ACC112 (cell line): ENCODE results near the gene PLEKHO1.

ENCODE experiments used
- H2AFZ ChIP-seq: fragments of 200-600 bp; sonication (generic); one replicate; pipeline ENCODE4 v1.6.0; 2017; ENCODE audit warnings: antibody characterized with exemption, low read length; ENCODE audit not compliant: unreplicated experiment
- H3K27ac ChIP-seq: fragments of 200-600 bp; sonication (generic); 2 replicates; pipeline ENCODE4 v1.5.1; 2014; ENCODE audit warnings: low read depth, mild to moderate bottlenecking, antibody characterized with exemption, low read length, moderate library complexity
- H3K27me3 ChIP-seq: fragments of 200-600 bp; sonication (generic); 2 replicates; pipeline ENCODE4 v1.6.1; 2014; ENCODE audit warnings: mild to moderate bottlenecking, antibody characterized with exemption, low read length, moderate library complexity, mixed read lengths; ENCODE audit not compliant: insufficient read depth
- H3K36me3 ChIP-seq: fragments of 200-600 bp; sonication (generic); 2 replicates; pipeline ENCODE4 v1.6.1; 2016; ENCODE audit warnings: mild to moderate bottlenecking, antibody characterized with exemption, low read length, moderate library complexity, mixed read lengths; ENCODE audit not compliant: insufficient read depth
- H3K4me1 ChIP-seq: fragments of 200-600 bp; sonication (generic); one replicate; pipeline ENCODE4 v1.6.1; 2016; ENCODE audit warnings: low read length, mixed read lengths; ENCODE audit not compliant: insufficient read depth, unreplicated experiment, control insufficient read depth
- H3K4me3 ChIP-seq: fragments of 200-600 bp; sonication (generic); 2 replicates; pipeline ENCODE4 v1.5.1; 2014; ENCODE audit warnings: mild to moderate bottlenecking, low read depth, low read length
- H3K79me2 ChIP-seq: fragments of 200-600 bp; sonication (generic); one replicate; pipeline ENCODE4 v1.6.0; 2016; ENCODE audit warnings: low read length; ENCODE audit not compliant: control insufficient read depth, unreplicated experiment, insufficient read depth

The PLEKHO1 gene, protein sequence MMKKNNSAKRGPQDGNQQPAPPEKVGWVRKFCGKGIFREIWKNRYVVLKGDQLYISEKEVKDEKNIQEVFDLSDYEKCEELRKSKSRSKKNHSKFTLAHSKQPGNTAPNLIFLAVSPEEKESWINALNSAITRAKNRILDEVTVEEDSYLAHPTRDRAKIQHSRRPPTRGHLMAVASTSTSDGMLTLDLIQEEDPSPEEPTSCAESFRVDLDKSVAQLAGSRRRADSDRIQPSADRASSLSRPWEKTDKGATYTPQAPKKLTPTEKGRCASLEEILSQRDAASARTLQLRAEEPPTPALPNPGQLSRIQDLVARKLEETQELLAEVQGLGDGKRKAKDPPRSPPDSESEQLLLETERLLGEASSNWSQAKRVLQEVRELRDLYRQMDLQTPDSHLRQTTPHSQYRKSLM

DNA sequence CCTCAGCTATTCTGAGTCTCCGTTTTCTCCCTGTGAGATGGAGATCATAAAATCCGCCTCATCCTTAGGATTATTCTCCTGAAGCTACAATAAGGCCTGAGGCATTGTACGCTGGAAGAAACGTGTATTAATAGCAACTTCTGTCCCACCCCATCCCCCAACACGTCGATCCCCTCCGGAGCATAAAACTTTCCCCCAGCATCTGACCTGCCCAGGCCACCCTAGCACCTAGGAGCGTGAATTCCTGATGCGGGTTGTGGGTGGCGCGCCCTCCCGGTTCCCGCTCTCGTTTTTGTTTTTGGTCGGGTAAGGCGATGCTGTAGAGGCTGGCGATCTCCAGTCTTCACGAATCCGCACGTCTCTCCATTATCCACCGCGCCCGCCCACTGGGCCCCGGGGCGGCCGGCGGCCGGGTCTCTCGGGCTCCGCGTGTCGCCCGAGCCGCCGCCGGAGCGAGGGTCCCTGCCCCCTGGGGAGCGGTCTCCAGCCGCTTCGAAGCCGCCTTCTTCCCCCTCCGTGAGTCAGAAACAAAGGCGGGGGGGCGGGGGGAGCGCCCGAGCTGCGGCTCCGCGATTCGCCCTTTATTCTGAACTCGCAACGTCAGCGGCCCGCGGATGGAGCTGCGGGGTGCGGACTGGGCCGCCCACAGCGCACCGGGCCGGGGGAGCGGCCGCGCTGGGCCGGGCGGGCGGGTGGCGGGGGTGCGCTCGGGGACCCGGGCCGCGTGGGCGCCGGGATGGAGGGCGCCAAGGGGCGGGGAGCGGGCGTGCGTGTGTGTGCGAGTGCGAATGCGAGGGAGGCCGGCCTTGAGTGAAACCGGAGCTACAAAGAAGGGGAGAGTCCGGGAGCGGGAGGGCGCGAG, at the start of gene PLEKHO1:
Gene PLEKHO1, plus strand, starts transcription at position 646 of the 862 bp plus-strand sequence. CDS start 342 bp downstream, outside the sequence.
- no peaks in the 10 kb centered on the region for H3K27me3 ChIP-seq
- H3K36me3 ChIP-seq = peaks cover 7% of the 10 kb centered on the region; the same call in 1 of the 2 replicates
- H3K27ac ChIP-seq = no peak within 1 kb of the TSS
- H3K79me2 ChIP-seq = peaks cover 14% of the 10 kb centered on the region
- H2AFZ ChIP-seq = peak within 1 kb of the TSS; percentile 74
- peak within 1 kb of the TSS; percentile 91 for H3K4me3 ChIP-seq
- H3K4me1 ChIP-seq = peaks cover 19% of the 10 kb centered on the region

- no peak overlapping the region for H3K4me3 ChIP-seq
- H3K79me2 ChIP-seq = no peaks in the 10 kb centered on the region
- H2AFZ ChIP-seq = no peak overlapping the region
- no peaks in the 10 kb centered on the region for H3K27me3 ChIP-seq
- no peak overlapping the region for H3K27ac ChIP-seq
- H3K36me3 ChIP-seq = peaks cover 17% of the 10 kb centered on the region
- no peaks in the 10 kb centered on the region for H3K4me1 ChIP-seq
Observed at GRCh38 chr1:150102986-150103385, 46.7 kb upstream of the PLEKHO1 start.

GRCh38 chr1:150106341-150106740, 43.4 kb upstream of the PLEKHO1 start:
- Histone ChIP-seq H3K4me1 (no peaks in the 10 kb centered on the region), H3K27me3 (no peaks in the 10 kb centered on the region), H3K4me3 (no peak overlapping the region), H2AFZ (no peak overlapping the region), H3K36me3 (peaks cover 17% of the 10 kb centered on the region), H3K27ac (no peak overlapping the region), H3K79me2 (no peaks in the 10 kb centered on the region)

DNA sequence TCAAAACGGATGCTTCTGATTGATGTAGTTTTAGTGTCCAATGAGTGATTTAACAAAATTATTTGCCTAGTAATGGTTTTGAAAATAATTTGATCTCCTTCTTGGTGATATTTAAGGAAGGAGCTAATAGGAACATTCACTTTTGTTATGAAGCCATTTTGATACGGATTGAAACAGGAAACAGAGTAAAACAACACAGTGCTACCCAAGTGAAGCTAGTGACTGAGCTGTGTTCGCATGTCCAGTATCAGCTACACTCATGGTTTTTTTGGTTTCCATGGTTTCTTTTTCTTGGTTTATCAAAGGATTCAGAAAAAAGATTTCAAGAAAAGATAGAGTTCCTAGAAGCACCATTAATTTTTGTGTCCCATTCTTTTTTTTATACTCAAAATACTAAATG, 40.1 kb upstream of the PLEKHO1 start:
- Histone ChIP-seq H3K4me1 (no peaks in the 10 kb centered on the region), H3K36me3 (peaks cover 26% of the 10 kb centered on the region)

DNA sequence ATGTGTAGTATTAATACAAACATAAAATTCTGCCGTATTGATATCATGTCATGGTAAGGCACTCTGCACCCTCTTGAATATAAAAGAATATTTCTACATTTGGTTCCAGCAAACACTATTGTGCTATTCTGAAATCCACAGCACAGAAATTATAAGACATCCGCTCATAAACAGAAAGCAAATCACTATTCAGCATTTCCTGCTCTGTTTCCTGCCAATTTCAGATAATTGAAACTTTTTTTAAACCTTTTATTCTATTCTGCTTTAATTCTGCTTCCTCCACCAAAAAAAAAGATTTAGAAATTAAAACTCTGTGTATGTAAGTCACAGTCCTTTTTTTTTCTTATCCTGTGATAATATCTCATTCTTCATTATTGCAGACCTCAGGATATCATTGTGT, 39.6 kb upstream of the PLEKHO1 start:
- no peak overlapping the region for H3K4me3 ChIP-seq

More for the DNA sequence above, 40.1 kb upstream of the PLEKHO1 start:
- H2AFZ ChIP-seq = no peak overlapping the region
- H3K79me2 ChIP-seq = no peaks in the 10 kb centered on the region
- no peak overlapping the region for H3K27ac ChIP-seq
- no peaks in the 10 kb centered on the region for H3K27me3 ChIP-seq
- no peak overlapping the region for H3K4me3 ChIP-seq

GRCh38 chr1:150111670-150112069, 38.0 kb upstream of the PLEKHO1 start:
- H3K36me3 ChIP-seq = peaks cover 28% of the 10 kb centered on the region
- no peak overlapping the region for H2AFZ ChIP-seq
- no peaks in the 10 kb centered on the region for H3K79me2 ChIP-seq
- H3K27me3 ChIP-seq = no peaks in the 10 kb centered on the region
- H3K4me3 ChIP-seq = no peak overlapping the region
- H3K4me1 ChIP-seq = no peaks in the 10 kb centered on the region
- no peak overlapping the region for H3K27ac ChIP-seq

More for the DNA sequence above, 39.6 kb upstream of the PLEKHO1 start:
- H3K36me3 ChIP-seq = peaks cover 27% of the 10 kb centered on the region
- no peak overlapping the region for H3K27ac ChIP-seq
- no peaks in the 10 kb centered on the region for H3K27me3 ChIP-seq
- H3K4me1 ChIP-seq = no peaks in the 10 kb centered on the region
- H2AFZ ChIP-seq = no peak overlapping the region
- no peaks in the 10 kb centered on the region for H3K79me2 ChIP-seq

DNA sequence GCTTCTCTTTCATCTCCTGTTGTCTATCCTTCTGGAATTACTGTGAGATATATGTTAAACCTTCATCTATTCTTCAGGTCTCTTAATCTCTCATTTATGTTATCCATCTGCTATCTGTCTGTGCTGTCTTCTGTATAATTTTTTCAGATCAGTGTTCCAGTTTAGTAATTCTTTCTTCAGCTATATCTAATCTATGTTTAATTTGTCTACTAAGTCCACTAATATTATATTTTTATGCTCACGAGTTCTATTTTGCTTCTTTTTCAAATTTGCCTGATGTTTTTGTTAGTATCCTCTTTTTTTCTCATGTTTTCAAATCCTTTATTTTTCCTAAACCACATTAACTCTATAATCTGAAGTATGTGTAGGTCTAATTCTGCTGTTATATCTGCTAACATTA, 34.6 kb upstream of the PLEKHO1 start:
- Histone ChIP-seq H3K4me1 (no peaks in the 10 kb centered on the region), H3K36me3 (peaks cover 28% of the 10 kb centered on the region), H3K27me3 (no peaks in the 10 kb centered on the region), H2AFZ (no peak overlapping the region), H3K27ac (no peak overlapping the region), H3K79me2 (no peaks in the 10 kb centered on the region), H3K4me3 (no peak overlapping the region)

DNA sequence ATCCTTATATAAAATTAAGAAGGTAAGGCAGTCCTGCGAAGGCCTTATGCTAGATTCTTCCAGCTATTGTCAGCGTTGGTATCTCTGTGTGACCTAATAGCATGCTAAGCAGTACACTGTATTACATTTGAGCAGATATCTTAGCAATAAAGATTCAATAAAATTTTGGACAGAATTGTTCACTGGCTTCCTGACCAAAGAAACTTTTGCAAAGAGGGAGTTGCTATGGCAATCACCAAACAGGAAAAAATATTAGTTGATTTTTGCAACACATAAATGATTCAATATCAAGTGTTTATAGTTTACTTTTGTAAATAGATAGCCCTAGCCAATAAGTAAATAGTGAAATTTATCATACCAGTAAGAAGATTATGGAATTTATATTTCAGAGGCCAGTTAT, 31.0 kb upstream of the PLEKHO1 start:
- H3K27me3 ChIP-seq = no peaks in the 10 kb centered on the region
- peaks cover 17% of the 10 kb centered on the region for H3K36me3 ChIP-seq
- H3K4me3 ChIP-seq = no peak overlapping the region
- peaks cover 8% of the 10 kb centered on the region for H3K4me1 ChIP-seq
- no peak overlapping the region for H2AFZ ChIP-seq
- H3K79me2 ChIP-seq = no peaks in the 10 kb centered on the region
- peak overlapping the region; percentile 57 for H3K27ac ChIP-seq

GRCh38 chr1:150121236-150121862, 28.4 kb upstream of the PLEKHO1 start:
- Histone ChIP-seq H3K79me2 (no peaks in the 10 kb centered on the region), H3K4me1 (peaks cover 8% of the 10 kb centered on the region), H3K27ac (peak overlapping the region; percentile 25)

GRCh38 chr1:150126811-150127210, 22.9 kb upstream of the PLEKHO1 start:
- H3K27ac ChIP-seq = no peak overlapping the region
- no peaks in the 10 kb centered on the region for H3K27me3 ChIP-seq
- no peak overlapping the region for H2AFZ ChIP-seq
- no peak overlapping the region for H3K4me3 ChIP-seq
- no peaks in the 10 kb centered on the region for H3K79me2 ChIP-seq
- 0 out of 2 replicates have a peak, but pooled peaks cover 6% of the 10 kb centered on the region for H3K36me3 ChIP-seq
- peaks cover 9% of the 10 kb centered on the region for H3K4me1 ChIP-seq

More at GRCh38 chr1:150121236-150121862, 28.4 kb upstream of the PLEKHO1 start:
- H3K4me3 ChIP-seq = no peak overlapping the region
- H3K36me3 ChIP-seq = 0 out of 2 replicates have a peak, but pooled peaks cover 4% of the 10 kb centered on the region
- no peak overlapping the region for H2AFZ ChIP-seq
- no peaks in the 10 kb centered on the region for H3K27me3 ChIP-seq
